H9 (cell line): Measurements from ENCODE around the gene HRC. TPM values are rescaled to one million over a fixed set of nuclear protein-coding genes. Genes with fewer than 3 reads are reported as not detected.

ENCODE experiments used
- DNase-seq: peaks from one replicate; pipeline ENCODE4 v3.0.0-alpha.2; 2017
- H2AFZ ChIP-seq: one replicate; pipeline ENCODE4 v1.6.1; 2013; ENCODE audit warnings: mild to moderate bottlenecking, low read length, control low read depth, moderate library complexity
- H2AK5ac ChIP-seq: 2 replicates; pipeline ENCODE4 v1.6.1; 2013; ENCODE audit warnings: low read length, control low read depth, mixed read lengths; ENCODE audit not compliant: insufficient read length
- H2BK120ac ChIP-seq: one replicate; pipeline ENCODE4 v1.6.1; 2013; ENCODE audit warnings: low read depth, mild to moderate bottlenecking, low read length, control low read depth, inconsistent platforms; ENCODE audit not compliant: poor library complexity, severe bottlenecking
- H2BK12ac ChIP-seq: 2 replicates; pipeline ENCODE4 v1.6.1; 2013; ENCODE audit warnings: low read length, control low read depth, mixed read lengths, low read depth; ENCODE audit not compliant: insufficient read length
- H2BK15ac ChIP-seq: 2 replicates; pipeline ENCODE4 v1.6.1; 2013; ENCODE audit warnings: low read depth, low read length, control low read depth
- H2BK20ac ChIP-seq: one replicate; pipeline ENCODE4 v1.6.1; 2013; ENCODE audit warnings: low read depth, mild to moderate bottlenecking, low read length, control low read depth, inconsistent platforms; ENCODE audit not compliant: poor library complexity, severe bottlenecking
- H2BK5ac ChIP-seq: 2 replicates; pipeline ENCODE4 v1.6.1; 2013; ENCODE audit warnings: low read length, control low read depth, mixed read lengths; ENCODE audit not compliant: insufficient read length
- H3K14ac ChIP-seq: 2 replicates; pipeline ENCODE4 v1.6.1; 2013; ENCODE audit warnings: low read length, control low read depth; ENCODE audit not compliant: insufficient read depth
- H3K18ac ChIP-seq: 2 replicates; pipeline ENCODE4 v1.6.1; 2013; ENCODE audit warnings: low read depth, mild to moderate bottlenecking, mixed read lengths, low read length, control low read depth; ENCODE audit not compliant: insufficient read length
- H3K23ac ChIP-seq: 2 replicates; pipeline ENCODE4 v1.6.1; 2013; ENCODE audit warnings: low read length, control low read depth, mixed read lengths, low read depth; ENCODE audit not compliant: insufficient read length
- H3K23me2 ChIP-seq: 2 replicates; pipeline ENCODE4 v1.6.1; 2013; ENCODE audit warnings: low read depth, mild to moderate bottlenecking, mixed read lengths, low read length, control low read depth; ENCODE audit not compliant: insufficient read length, poor library complexity, severe bottlenecking
- H3K27ac ChIP-seq: 2 replicates; pipeline ENCODE4 v1.5.1; 2013; ENCODE audit warnings: low read length, control low read depth, mixed read lengths, low read depth; ENCODE audit not compliant: insufficient read length
- H3K27me3 ChIP-seq: 2 replicates; pipeline ENCODE4 v1.6.1; 2013; ENCODE audit warnings: low read length, control low read depth, inconsistent platforms; ENCODE audit not compliant: insufficient read depth
- H3K4ac ChIP-seq: 2 replicates; pipeline ENCODE4 v1.6.1; 2013; ENCODE audit warnings: low read depth, mild to moderate bottlenecking, control low read depth, inconsistent platforms, low read length, moderate library complexity
- H3K4me1 ChIP-seq: 2 replicates; pipeline ENCODE4 v1.6.1; 2013; ENCODE audit warnings: low read length, control low read depth, inconsistent platforms; ENCODE audit not compliant: insufficient read depth
- H3K4me2 ChIP-seq: 2 replicates; pipeline ENCODE4 v1.6.1; 2013; ENCODE audit warnings: low read length, control low read depth, mixed read lengths; ENCODE audit not compliant: insufficient read length, insufficient read depth
- H3K56ac ChIP-seq: 2 replicates; pipeline ENCODE4 v1.6.1; 2013; ENCODE audit warnings: low read depth, mild to moderate bottlenecking, mixed read lengths, low read length, control low read depth; ENCODE audit not compliant: insufficient read length
- H3K79me1 ChIP-seq: 2 replicates; pipeline ENCODE4 v1.6.1; 2013; ENCODE audit warnings: low read depth, mild to moderate bottlenecking, moderate library complexity, low read length, control low read depth, inconsistent platforms; ENCODE audit not compliant: insufficient read depth, poor library complexity, severe bottlenecking
- H3K79me2 ChIP-seq: 2 replicates; pipeline ENCODE4 v1.6.1; 2013; ENCODE audit warnings: low read length, control low read depth, inconsistent platforms; ENCODE audit not compliant: insufficient read depth
- H3K9ac ChIP-seq: 2 replicates; pipeline ENCODE4 v1.6.1; 2013; ENCODE audit warnings: low read length, control low read depth, mixed read lengths; ENCODE audit not compliant: insufficient read length; ENCODE audit errors: extremely low read depth
- H3K9me3 ChIP-seq: one replicate; pipeline ENCODE4 v1.6.1; 2013; ENCODE audit warnings: low read depth, low read length, inconsistent platforms; ENCODE audit not compliant: control insufficient read depth
- H3T11ph ChIP-seq: one replicate; pipeline ENCODE4 v1.6.1; 2013; ENCODE audit warnings: mild to moderate bottlenecking, low read length, control low read depth, inconsistent platforms
- H4K20me1 ChIP-seq: one replicate; pipeline ENCODE4 v1.6.1; 2013; ENCODE audit not compliant: control insufficient read depth, insufficient read length, insufficient read depth
- H4K5ac ChIP-seq: 2 replicates; pipeline ENCODE4 v1.6.1; 2013; ENCODE audit warnings: low read depth, mild to moderate bottlenecking, mixed read lengths, low read length, control low read depth; ENCODE audit not compliant: insufficient read length
- H4K8ac ChIP-seq: replicated peaks from 2 replicates; pipeline ENCODE4 v1.6.1; 2013; ENCODE audit warnings: low read length, control low read depth, mixed read lengths, low read depth; ENCODE audit not compliant: insufficient read length
- H4K91ac ChIP-seq: 2 replicates; pipeline ENCODE4 v1.6.1; 2013; ENCODE audit warnings: low read depth, mild to moderate bottlenecking, moderate library complexity, mixed read lengths, low read length, control low read depth; ENCODE audit not compliant: insufficient read length
- H3K27ac Mint-ChIP-seq, 3 experiments: 2 replicates in 2 of 3; 3 replicates in 1 of 3; pipeline ENCODE4 v1.8.0; 2020 to 2021; ENCODE audit warnings: mixed read lengths in 3 of 3, mild to moderate bottlenecking in 1 of 3, moderate library complexity in 1 of 3
- H3K27me3 Mint-ChIP-seq: 2 replicates; pipeline ENCODE4 v1.8.0; 2021; ENCODE audit warnings: low read depth, mild to moderate bottlenecking, moderate library complexity, mixed read lengths
- H3K36me3 Mint-ChIP-seq, 3 experiments: 2 replicates in 2 of 3; 3 replicates in 1 of 3; pipeline ENCODE4 v1.8.0; 2020 to 2021; ENCODE audit warnings: low read depth in 3 of 3, mixed read lengths in 3 of 3; ENCODE audit not compliant: insufficient read depth in 1 of 3
- H3K4me1 Mint-ChIP-seq, 2 experiments: 2 replicates each; pipeline ENCODE4 v1.8.0; 2020; ENCODE audit warnings: mixed read lengths in 2 of 2
- H3K4me3 Mint-ChIP-seq, 2 experiments: 2 replicates in 1 of 2; 3 replicates in 1 of 2; pipeline ENCODE4 v1.8.0; 2020 to 2021; ENCODE audit warnings: mild to moderate bottlenecking in 2 of 2, mixed read lengths in 2 of 2, moderate library complexity in 1 of 2
- H3K9me3 Mint-ChIP-seq, 2 experiments: 2 replicates in 1 of 2; 3 replicates in 1 of 2; pipeline ENCODE4 v1.8.0; 2020; ENCODE audit warnings: mild to moderate bottlenecking in 2 of 2, mixed read lengths in 2 of 2, moderate library complexity in 1 of 2
- CTCF ChIP-seq: fragments of 200-600 bp; sonication (generic); conservative IDR thresholded peaks from 3 replicates; pipeline ENCODE4 v1.8.0; 2021; ENCODE audit warnings: antibody characterized with exemption, mild to moderate bottlenecking
- WGBS: extraction: QIAGEN DNeasy Blood & Tissue Kit; methylation state at CpG from one replicate; pipeline ENCODE4 v1.1.7; 2013; ENCODE audit warnings: missing lambda C conversion rate, low lambda C conversion rate, mixed read lengths; ENCODE audit not compliant: insufficient read length; ENCODE audit errors: extremely low coverage; 5-methylcytosine and 5-hydroxymethylcytosine counted together
- total RNA-seq: library from RNA; stranded (reverse); gene quantifications from 2 replicates; pipeline ENCODE4 v1.2.1, GENCODE V29; 2021

HRC gene
- total RNA-seq, 1 experiment from 2014 or later = 1.8 TPM

- Histone ChIP-seq H4K5ac (no peak overlapping the region), H3K23me2 (peaks cover 17% of the 10 kb centered on the region), H3T11ph (no peak overlapping the region), H3K14ac (peak overlapping the region; percentile 23; the same call in 1 of the 2 replicates), H4K8ac (no peak overlapping the region), H2AK5ac (no peak overlapping the region), H4K20me1 (no peaks in the 10 kb centered on the region), H3K9ac (peak overlapping the region; percentile 32), H2BK20ac (no peak overlapping the region), H2BK15ac (no peak overlapping the region), H3K56ac (no peak overlapping the region), H2AFZ (no peak overlapping the region), H3K9me3 (no peaks in the 10 kb centered on the region), H2BK5ac (no peak overlapping the region), H3K27me3 (no peaks in the 10 kb centered on the region; the same call in 1 of the 2 replicates), H3K4me1 (no peaks in the 10 kb centered on the region), H3K23ac (no peak overlapping the region), H3K4ac (no peak overlapping the region), H3K18ac (no peak overlapping the region), H2BK120ac (no peak overlapping the region), H4K91ac (no peak overlapping the region), H2BK12ac (no peak overlapping the region), H3K4me2 (peak overlapping the region; percentile 57), H3K79me1 (no peaks in the 10 kb centered on the region), H3K27ac (no peak overlapping the region), H3K79me2 (no peaks in the 10 kb centered on the region)
- peaks cover 28% of the 10 kb centered on the region for H3K27me3 Mint-ChIP-seq
- H3K27ac Mint-ChIP-seq = peak overlapping the region; percentile 93 to 96 (median 94); a peak in 5 of 7 replicates
- TF ChIP-seq CTCF = no peak
- DNase-seq = peak; percentile 80
- peaks cover 0 to 6% of the 10 kb centered on the region in 2 experiments; a peak in 2 of 5 replicates for H3K9me3 Mint-ChIP-seq
- no CpG with 5 or more reads among the region's 23 CpGs for WGBS
- H3K36me3 Mint-ChIP-seq = peaks cover 0 to 12% (median 0%) of the 10 kb centered on the region in 3 experiments; a peak in 4 of 7 replicates
- peak overlapping the region; percentile 87 to 96 for H3K4me3 Mint-ChIP-seq
- peaks cover 21 to 48% of the 10 kb centered on the region in 2 experiments for H3K4me1 Mint-ChIP-seq
These were observed 5.5 kb downstream of the HRC start for GRCh38 chr19:49149652-49150105.
